DLD1 (cell line): ENCODE data around the gene TP53I11.

Experiments
- in situ Hi-C: cut with HindIII; loops from 2 replicates; pipeline ENCODE4 v1.10.0; 2017; ENCODE audit warnings: low sequenced_read_pairs

The TP53I11 gene

DNA sequence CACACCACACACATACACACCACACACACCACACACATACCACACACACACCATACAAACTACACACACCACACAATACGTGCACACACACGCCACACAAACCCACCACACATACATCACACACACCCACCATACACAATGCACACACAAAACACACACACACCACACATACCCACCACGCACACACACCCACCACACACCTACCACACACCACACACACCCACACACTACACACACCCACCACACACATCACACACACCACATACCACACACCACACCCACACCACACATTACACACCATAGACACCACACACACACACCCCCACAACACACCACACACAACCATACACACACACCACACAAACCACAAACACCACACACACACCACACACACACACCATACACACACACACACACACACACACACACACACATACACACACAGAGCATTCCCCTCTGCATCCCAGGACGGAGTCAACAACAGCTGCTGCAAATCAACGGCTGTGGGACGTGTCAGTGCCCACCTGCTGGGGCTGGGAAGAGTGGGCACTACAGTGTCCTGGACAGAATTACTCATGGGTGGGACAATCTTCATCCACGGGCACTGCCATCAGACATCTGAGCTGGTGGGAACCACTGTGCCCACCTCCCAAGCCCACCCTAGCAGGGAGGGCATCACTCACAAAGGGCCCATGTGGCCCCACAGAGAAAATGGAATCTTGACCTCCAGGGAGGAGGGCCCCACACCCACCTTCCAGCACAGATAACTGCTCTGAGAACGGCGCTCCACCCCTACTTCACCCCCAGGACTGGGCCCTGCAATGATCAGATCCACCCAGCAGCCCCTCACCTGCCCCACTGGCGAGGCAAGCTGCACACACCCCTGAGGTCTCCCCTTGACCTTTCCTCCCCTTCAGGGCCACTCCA is 8.4 kb downstream of the TP53I11 start:
- in situ Hi-C loops, result loop anchor here (5.0 to 25.0 kb wide), 2 partner anchors 170 to 395 kb away; no protein-coding TSS in a partner anchor

DNA sequence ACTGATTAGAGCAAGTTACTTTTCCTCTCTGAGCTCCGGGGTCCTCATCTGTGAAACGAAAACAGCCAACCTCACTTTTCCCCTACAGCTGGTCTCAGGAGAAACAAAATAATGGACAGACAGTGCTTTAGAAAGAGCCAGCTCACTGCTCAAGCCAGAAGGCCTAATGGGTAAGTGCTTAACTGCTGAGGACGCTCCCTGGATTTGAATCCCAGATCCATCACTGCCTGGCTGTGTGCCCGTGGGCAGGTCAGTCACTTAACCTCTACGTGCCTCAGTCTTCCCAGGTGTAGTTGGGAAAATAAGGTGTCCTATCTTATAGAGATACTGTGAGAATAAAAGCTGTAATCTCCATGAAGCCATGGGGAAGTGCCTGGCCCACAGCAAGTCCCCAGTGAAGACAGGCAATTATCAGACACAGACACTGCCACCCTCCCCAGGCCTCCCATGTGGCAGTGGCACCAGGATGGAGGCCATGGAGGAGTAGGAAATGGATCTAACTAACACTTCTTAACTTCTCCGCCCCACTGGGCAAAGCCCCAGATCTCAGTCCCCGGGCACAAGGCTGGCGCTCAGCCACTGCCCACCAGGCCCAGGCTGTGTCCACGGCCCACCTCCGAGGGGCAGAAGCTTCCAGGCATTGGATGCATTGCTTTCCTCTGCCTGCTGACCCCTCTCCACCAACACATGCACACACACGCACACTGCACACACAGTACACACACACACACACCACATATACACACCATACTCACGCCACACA is 9.2 kb downstream of the TP53I11 start:
- in situ Hi-C loops, result loop anchor here (5.0 to 25.0 kb wide), 2 partner anchors 171 to 396 kb away; no protein-coding TSS in a partner anchor

DNA sequence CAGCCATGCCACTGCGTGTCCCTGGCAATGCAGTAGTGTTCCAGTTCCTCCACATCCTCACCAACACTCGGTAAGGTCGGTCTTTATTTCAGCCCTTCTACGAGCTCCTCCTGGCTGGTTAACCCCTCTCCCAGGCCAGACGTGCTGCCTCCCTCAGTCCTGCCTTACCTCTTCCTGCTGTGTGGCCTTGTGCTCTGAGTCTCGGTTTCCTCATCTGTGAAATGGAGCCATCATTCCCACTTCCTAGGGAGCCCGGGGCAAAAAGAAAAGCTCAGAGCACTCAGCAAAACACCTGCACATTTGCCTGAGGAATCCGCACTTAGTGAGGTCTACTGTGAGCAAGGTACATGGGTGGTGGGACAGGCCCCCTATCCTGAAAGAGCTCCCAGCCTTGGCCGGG is 9.8 kb downstream of the TP53I11 start:
- in situ Hi-C loops, result loop anchor here (5.0 to 25.0 kb wide), 2 partner anchors 171 to 396 kb away; no protein-coding TSS in a partner anchor

- in situ Hi-C loops, result loop anchor here (5.0 to 25.0 kb wide), 2 partner anchors 172 to 397 kb away; no protein-coding TSS in a partner anchor
Observed at GRCh38 chr11:44940404-44940803, 10.3 kb downstream of the TP53I11 start.

DNA sequence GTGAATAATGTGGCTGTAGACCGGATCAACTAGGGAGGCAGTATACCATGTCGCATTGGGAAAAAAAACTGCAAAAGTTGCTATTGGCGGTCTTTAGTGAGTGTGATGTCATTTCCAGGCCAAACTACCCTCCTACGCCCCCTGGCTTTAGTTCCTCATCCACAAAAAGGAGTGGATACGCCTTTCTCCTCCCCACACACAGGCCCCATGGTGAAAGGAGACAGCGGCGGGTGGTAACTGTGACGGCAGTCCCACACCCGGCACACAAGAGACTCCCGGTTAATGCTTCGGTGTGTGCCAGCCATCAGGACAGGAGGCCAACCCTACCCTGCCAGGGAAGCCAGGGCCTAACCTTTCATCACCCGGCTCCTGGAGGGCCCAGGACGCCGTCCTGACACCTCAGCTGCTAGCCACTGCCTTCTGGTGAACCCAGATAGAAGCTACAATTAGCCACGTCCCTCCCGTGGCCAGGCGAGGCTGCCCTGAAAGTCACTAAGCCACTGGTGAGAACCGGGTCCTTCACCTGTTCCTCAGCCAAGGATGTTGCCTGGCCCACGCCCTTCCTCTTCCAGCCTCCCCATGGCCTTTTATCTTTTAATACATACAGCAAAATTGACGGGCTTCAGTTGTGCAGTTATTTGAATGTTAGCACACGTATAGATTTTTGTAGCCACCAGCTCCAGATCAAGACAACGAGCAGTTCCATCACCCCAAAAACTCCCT is 10.8 kb downstream of the TP53I11 start:
- in situ Hi-C loops, result loop anchor here (5.0 to 25.0 kb wide), 2 partner anchors 172 to 397 kb away; no protein-coding TSS in a partner anchor

DNA sequence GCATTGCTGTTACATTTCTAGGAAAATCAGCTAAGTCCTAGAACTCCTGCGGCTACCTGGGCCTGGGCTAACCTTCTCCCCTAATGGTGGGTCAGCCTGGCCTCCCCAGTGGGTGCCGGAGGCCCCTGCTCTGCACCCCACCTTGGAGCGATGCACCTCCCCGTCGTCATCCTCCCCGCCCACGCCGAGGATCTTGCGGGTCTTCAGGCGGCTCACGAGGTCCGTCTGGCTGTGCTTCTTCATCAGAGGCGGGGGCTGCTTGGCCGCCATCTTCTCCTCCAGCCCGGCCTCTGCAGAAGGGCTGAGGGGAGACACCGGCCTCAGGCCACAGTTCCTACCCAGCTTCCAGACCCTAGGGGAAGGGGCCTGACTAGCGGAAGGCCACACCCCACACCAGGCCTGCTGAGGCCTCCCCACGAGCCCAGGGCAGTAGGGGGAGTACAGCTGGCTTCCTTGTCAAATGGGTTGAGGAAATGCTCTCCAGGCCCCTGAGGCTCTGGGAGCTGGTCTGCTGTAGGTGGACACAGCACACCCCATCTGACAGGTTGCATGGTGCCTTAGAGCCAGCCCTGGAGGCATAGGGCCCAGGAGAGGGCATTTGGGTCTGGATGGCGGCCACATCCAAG is 12.5 kb downstream of the TP53I11 start:
- in situ Hi-C loops, result loop anchor here (25.0 kb wide), 1 partner anchor 399 kb away; no protein-coding TSS in a partner anchor

GRCh38 chr11:44936951-44937543 is 13.6 kb downstream of the TP53I11 start:
- in situ Hi-C loops, result loop anchor here (25.0 kb wide), 1 partner anchor 400 kb away; no protein-coding TSS in a partner anchor

- in situ Hi-C loops, result loop anchor here (25.0 kb wide), 1 partner anchor 401 kb away; no protein-coding TSS in a partner anchor
Observed at GRCh38 chr11:44936525-44936924, 14.2 kb downstream of the TP53I11 start.

- in situ Hi-C loops, result loop anchor here (25.0 kb wide), 1 partner anchor 403 kb away; no protein-coding TSS in a partner anchor
Observed at GRCh38 chr11:44934735-44935250, 15.9 kb downstream of the TP53I11 start.

DNA sequence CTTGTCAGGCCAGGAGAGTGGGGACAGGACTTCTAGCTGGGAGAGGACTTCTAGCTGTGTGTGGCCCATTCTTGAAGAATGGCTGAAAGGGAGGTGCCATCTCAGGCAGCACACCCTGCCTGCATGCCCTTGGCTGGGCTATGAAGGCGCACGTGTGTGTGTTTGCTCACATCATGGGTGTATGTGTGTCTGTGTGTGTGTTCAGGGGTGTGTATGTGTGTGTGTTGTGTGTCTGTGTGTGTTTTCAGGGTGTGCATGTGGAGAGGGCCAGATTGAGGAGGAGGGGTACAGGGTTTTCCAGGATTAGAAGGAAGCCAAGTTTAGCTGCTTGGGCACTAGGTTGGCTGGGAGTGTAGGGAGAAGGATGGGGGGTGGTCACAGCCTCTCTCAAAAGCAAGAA is 16.6 kb downstream of the TP53I11 start:
- in situ Hi-C loops, result loop anchor here (25.0 kb wide), 1 partner anchor 403 kb away; no protein-coding TSS in a partner anchor

DNA sequence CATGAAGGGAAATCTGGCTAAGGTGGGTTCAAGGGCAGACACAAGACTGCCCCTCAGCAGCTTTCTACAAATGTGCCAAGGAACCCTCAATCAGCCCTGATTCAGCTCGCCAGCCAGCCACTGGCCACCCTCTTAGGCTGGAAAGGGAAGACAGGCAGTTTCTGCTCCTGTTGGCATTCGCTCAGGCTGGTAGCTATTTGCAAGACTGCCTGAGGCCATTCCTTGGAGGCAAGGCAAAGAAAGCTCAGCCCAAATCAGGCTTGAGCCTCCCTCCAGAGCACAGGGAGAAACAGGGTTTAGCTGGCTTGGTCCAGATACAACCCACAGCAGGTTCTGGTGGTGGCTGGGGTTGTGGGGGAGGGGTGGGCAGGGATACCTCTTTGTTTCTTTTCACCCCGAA is 19.2 kb downstream of the TP53I11 start:
- in situ Hi-C loops, result loop anchor here (25.0 kb wide), 1 partner anchor 406 kb away; no protein-coding TSS in a partner anchor

DNA sequence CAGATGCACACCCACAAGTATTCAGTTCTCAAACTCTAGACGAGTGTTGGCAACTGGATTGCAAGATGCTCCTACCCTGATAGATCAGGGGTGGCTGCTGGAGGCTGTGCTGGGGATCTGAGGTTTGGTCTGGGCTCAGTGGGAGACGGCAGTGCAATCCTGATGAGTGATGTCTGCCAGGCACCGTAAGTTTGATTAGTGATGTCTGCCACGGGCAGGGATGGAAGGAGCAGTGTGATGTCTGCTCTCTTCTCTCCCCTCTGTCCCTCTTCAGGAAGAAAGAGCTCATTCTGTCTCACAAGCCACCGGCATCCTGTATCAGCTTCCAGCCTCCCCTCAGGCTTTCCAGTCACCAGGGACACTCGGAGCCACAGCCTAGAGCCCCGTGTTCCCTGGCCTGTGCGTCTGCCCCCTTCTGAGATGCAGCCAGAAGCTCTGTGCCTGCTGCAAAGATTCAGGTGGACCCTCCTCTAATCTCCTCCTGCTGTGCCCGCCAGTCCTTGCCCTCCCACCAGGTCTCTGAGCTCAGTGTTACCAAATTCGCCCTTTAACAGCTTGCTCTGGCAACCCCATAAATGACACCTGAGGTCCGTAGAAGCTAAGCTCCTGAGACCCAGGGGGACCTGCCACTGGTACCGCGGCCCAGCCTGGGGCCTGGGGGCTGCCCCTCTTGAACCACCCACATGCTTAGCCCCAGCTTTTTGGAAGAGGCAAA is 19.9 kb downstream of the TP53I11 start:
- in situ Hi-C loops, result loop anchor here (25.0 kb wide), 1 partner anchor 407 kb away; no protein-coding TSS in a partner anchor

- in situ Hi-C loops, result loop anchor here (25.0 kb wide), 1 partner anchor 408 kb away; no protein-coding TSS in a partner anchor
Observed at GRCh38 chr11:44928816-44929215, 21.9 kb downstream of the TP53I11 start.

GRCh38 chr11:44928144-44928543 is 22.5 kb downstream of the TP53I11 start:
- in situ Hi-C loops, result loop anchor here (25.0 kb wide), 1 partner anchor 409 kb away; no protein-coding TSS in a partner anchor

DNA sequence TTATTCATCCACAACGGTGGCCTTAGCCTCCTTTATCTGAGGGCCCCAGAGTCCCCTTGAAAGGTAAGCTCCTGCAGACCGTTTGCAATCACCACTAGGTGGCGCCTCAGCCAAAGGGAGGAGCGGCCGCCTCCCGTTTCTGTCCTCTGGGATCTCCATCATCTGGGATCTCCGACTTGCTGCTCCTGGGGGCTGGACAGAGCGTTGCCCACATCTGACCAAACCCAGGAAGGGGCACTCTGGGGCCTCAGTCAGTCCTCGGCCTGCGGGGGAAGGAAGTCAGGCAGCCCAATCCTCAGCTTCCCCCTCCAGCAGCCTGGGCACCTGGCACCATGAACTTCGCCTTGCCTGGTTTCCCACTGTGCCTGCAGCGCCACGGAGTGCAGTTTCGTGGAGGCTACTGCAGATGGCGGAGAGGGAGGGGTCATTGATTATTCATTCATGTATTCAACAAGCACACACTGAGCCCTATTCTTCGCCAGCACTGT is 23.5 kb downstream of the TP53I11 start:
- in situ Hi-C loops, result loop anchor here (25.0 kb wide), 1 partner anchor 410 kb away; no protein-coding TSS in a partner anchor

GRCh38 chr11:44926036-44926435 is 24.6 kb downstream of the TP53I11 start:
- in situ Hi-C loops, result loop anchor here (25.0 kb wide), 1 partner anchor 411 kb away; no protein-coding TSS in a partner anchor

DNA sequence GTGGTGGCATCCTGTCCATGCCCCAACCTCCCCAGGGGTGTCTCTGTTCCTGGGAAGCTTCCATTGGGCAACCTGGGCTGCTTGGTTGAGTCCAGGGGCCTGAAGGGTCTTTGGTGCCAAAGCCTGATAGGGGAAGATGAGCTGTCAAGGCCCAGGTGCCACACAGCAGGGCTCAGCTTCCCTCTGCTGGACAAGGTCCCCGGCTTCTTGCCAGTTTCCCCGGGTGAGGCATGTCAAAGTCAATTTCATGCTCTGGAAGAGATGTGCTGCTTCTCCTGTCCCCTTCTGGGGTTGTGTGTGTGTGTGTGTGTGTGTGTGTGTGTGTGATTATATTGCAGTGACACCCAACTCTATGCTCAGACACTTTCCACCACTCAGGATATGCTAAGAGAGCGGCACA is 26.9 kb downstream of the TP53I11 start:
- in situ Hi-C loops, result no loop called here

DNA sequence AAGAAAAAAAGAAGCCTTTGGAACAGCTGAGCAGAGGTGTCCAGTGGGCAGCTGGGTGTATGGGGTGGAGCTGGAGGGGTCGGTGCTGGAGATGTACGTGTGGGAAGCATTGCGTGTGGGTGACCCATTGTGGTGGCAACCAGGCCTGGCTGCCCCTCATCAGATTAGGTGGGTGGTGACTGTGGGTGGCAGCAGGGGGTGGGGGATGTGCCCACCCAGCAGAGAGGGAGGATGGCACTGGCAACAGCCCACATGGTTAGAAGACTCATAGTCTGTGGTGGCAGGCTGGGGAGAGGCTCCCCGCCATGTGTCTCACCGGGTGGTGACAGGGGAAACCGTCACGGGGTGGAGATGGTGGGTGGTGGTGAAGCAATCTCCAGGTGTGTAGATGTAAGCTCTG is 27.6 kb downstream of the TP53I11 start:
- in situ Hi-C loops, result no loop called here
